Suprapubic skin (tissue), 4 donors: ENCODE measurements around the gene CRYL1. TPM values are rescaled to one million over a fixed set of nuclear protein-coding genes. Genes with fewer than 3 reads are reported as not detected.
"Not testable (repeated sequence)": the region's sequence is repeated elsewhere in the genome, so short reads cannot be mapped to it uniquely, and the experiment has no call there.

Experiments used
- DNase-seq, 2 donors: peaks; one replicate each; pipeline ENCODE4 v3.0.0-alpha.2; 2019; ENCODE audit warnings: low spot score in 2 of 2
- H3K27ac ChIP-seq: fragments of 200-600 bp; sonication (generic); one replicate; pipeline ENCODE4 v1.5.1; 2019
- H3K27me3 ChIP-seq: fragments of 200-600 bp; sonication (generic); one replicate; pipeline ENCODE4 v1.5.1; 2019
- H3K36me3 ChIP-seq: fragments of 200-600 bp; sonication (generic); one replicate; pipeline ENCODE4 v1.5.1; 2019
- H3K4me1 ChIP-seq: fragments of 200-600 bp; sonication (generic); one replicate; pipeline ENCODE4 v1.5.1; 2019
- H3K4me3 ChIP-seq: fragments of 200-600 bp; sonication (generic); one replicate; pipeline ENCODE4 v1.5.1; 2019; ENCODE audit warnings: mild to moderate bottlenecking
- H3K9me3 ChIP-seq: fragments of 200-600 bp; sonication (generic); one replicate; pipeline ENCODE4 v1.5.1; 2019
- EP300 ChIP-seq: sonication (generic); formaldehyde crosslinking; IDR thresholded peaks from one replicate; pipeline ENCODE4 v1.6.1; 2017; ENCODE audit warnings: antibody characterized with exemption
- POLR2A ChIP-seq, 2 donors: fragments of 450-650 bp; IDR thresholded peaks; one replicate each; pipeline ENCODE4 v1.6.1; 2017; ENCODE audit warnings: antibody characterized with exemption in 2 of 2, mild to moderate bottlenecking in 2 of 2, moderate library complexity in 2 of 2
- POLR2AphosphoS5 ChIP-seq, 3 donors: sonication (generic); formaldehyde crosslinking; IDR thresholded peaks; one replicate each; pipeline ENCODE4 v1.6.1; 2017; ENCODE audit warnings: antibody characterized with exemption in 3 of 3
- WGBS: methylation state at CpG from one replicate; pipeline ENCODE4 v1.1.5; 2018; 5-methylcytosine and 5-hydroxymethylcytosine counted together
- total RNA-seq, 4 donors: library from RNA; depleted of rRNA; stranded (reverse); fragments of >200 nt; gene quantifications; one replicate each; pipeline ENCODE4 v1.1.0, GENCODE V29; 2016
- TF ChIP-seq, protein P1 (sequence below), 2 donors: fragments of 200-600 bp in 1 of 2; fragments of 450-650 bp in 1 of 2; sonication (generic) in 1 of 2; IDR thresholded peaks; one replicate each; pipeline ENCODE4 v1.5.1; 2016 to 2019; ENCODE audit warnings: antibody characterized with exemption in 2 of 2, mild to moderate bottlenecking in 1 of 2, moderate library complexity in 1 of 2

The CRYL1 gene
- total RNA-seq, 4 donors from 2014 or later = 15.9 to 20.1 (median 18.4) TPM

DNA sequence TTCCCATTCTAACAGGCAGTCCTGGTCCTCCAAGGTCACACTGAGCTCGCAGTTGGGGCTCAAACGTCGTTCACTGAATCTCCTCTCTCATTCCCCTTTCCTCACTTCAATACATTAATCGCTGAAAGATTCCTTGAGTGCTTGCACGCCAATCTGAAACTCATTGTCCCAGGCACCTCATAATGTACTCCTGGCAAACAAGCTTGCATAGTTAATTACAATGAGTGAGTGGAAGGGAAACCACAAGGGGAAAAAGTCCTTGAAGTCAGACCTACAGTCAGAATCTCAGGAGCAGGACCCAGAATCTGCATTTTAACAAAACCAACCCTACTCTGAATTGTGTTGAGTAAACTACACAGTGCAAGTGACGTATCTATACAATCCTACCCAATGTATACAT is 86.9 kb downstream of the CRYL1 start:
- TF ChIP-seq POLR2AphosphoS5 (IDR thresholded peaks at IDR 0.05) (no peak), EP300 (no peak), POLR2A (IDR thresholded peaks at IDR 0.05) (no peak)
- TF ChIP-seq, protein P1, sequence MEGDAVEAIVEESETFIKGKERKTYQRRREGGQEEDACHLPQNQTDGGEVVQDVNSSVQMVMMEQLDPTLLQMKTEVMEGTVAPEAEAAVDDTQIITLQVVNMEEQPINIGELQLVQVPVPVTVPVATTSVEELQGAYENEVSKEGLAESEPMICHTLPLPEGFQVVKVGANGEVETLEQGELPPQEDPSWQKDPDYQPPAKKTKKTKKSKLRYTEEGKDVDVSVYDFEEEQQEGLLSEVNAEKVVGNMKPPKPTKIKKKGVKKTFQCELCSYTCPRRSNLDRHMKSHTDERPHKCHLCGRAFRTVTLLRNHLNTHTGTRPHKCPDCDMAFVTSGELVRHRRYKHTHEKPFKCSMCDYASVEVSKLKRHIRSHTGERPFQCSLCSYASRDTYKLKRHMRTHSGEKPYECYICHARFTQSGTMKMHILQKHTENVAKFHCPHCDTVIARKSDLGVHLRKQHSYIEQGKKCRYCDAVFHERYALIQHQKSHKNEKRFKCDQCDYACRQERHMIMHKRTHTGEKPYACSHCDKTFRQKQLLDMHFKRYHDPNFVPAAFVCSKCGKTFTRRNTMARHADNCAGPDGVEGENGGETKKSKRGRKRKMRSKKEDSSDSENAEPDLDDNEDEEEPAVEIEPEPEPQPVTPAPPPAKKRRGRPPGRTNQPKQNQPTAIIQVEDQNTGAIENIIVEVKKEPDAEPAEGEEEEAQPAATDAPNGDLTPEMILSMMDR (IDR thresholded peaks at IDR 0.05) = no peak
- Histone ChIP-seq H3K4me3 (no peak overlapping the region), H3K4me1 (peaks cover 4% of the 10 kb centered on the region), H3K36me3 (no peaks in the 10 kb centered on the region), H3K27ac (no peak overlapping the region), H3K27me3 (no peaks in the 10 kb centered on the region), H3K9me3 (no peaks in the 10 kb centered on the region)
- WGBS = 89% methylated on average over 6 of the region's 6 CpGs
- DNase-seq = no peak

GRCh38 chr13:20436505-20436904 is 89.2 kb downstream of the CRYL1 start:
- Histone ChIP-seq H3K4me3 (no peak overlapping the region), H3K27me3 (no peaks in the 10 kb centered on the region), H3K9me3 (no peaks in the 10 kb centered on the region), H3K27ac (no peak overlapping the region), H3K4me1 (peaks cover 4% of the 10 kb centered on the region), H3K36me3 (no peaks in the 10 kb centered on the region)
- no peak for DNase-seq
- 89% methylated on average over 10 of the region's 10 CpGs for WGBS
- TF ChIP-seq POLR2A (IDR thresholded peaks at IDR 0.05) = no peak
- TF ChIP-seq POLR2AphosphoS5 (IDR thresholded peaks at IDR 0.05) = no peak
- TF ChIP-seq EP300 = no peak
- TF ChIP-seq, protein P1 (IDR thresholded peaks at IDR 0.05) = no peak

DNA sequence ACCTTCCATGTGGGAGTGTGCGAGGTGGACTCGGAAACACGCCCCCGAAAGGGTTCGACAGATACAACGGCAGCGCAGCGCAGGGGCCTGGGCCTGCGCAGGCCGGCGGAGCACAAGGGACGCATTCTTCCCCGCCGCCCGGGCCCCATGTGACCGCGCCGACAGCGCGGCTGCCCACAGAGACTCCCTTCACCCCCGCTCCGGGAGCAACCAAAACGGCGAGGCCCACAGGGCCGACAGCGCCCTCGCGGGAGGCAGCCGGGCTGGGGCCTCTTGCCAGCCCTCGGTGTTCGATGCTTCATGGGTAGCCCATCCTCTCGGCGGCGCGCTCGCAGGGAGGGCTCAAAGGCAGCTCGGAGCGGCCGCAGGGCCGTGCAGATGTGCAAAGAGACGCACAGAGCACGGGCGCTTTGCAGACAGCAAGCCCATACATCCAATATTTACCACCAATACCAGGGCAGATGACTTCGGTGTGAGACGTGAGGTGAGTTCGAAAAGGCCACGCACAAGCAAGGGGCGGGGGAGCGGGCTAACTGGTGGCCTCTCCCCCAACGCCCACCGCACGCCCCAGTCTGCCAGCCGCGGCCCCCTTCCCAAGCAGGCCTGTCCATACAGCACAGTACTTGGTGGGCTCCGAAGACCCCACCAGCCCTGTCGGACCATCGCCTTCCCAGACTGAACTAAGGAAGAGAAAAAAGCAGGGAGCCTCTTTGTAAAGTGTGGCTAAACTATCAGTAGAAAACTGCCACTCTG is 89.9 kb downstream of the CRYL1 start:
- H3K27ac ChIP-seq = no peak overlapping the region
- TF ChIP-seq EP300 = no peak
- TF ChIP-seq, protein P1 (IDR thresholded peaks at IDR 0.05) = no peak
- TF ChIP-seq POLR2A (IDR thresholded peaks at IDR 0.05) = no peak
- TF ChIP-seq POLR2AphosphoS5 (IDR thresholded peaks at IDR 0.05) = no peak
- WGBS = 86% methylated on average over 25 of the region's 57 CpGs
- H3K4me1 ChIP-seq = no peaks in the 10 kb centered on the region
- no peaks in the 10 kb centered on the region for H3K9me3 ChIP-seq
- no peaks in the 10 kb centered on the region for H3K27me3 ChIP-seq
- DNase-seq = no peak
- H3K36me3 ChIP-seq = peaks cover 6% of the 10 kb centered on the region
- H3K4me3 ChIP-seq = no peak overlapping the region

DNA sequence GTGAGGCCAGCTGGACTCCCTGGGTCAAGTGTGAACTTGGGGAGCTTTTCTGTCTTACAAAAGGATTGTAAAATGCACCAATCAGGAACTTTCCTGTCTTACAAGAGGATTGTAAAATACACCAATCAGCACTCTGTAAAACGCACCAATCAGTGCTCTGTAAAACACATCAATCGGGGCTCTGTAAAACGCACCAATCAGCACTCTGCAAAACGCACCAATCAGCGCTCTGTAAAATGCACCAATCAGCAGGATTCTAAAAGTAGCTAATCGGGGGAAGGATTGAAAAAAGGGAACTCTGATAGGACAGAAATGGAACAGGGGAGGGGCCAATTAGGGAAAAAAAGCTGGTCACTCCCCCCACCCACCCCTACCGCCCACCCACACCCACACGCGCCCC is 91.4 kb downstream of the CRYL1 start:
- 84% methylated on average over 9 of the region's 9 CpGs for WGBS
- H3K27ac ChIP-seq, H3K4me1 ChIP-seq, H3K27me3 ChIP-seq, H3K9me3 ChIP-seq, H3K4me3 ChIP-seq, DNase-seq, H3K36me3 ChIP-seq: not testable (repeated sequence)

GRCh38 chr13:20431687-20432384 is 93.8 kb downstream of the CRYL1 start:
- TF ChIP-seq POLR2AphosphoS5 (IDR thresholded peaks at IDR 0.05) (no peak), EP300 (no peak), POLR2A (IDR thresholded peaks at IDR 0.05) (no peak)
- TF ChIP-seq, protein P1 (IDR thresholded peaks at IDR 0.05) = no peak
- Histone ChIP-seq H3K36me3 (peaks cover 6% of the 10 kb centered on the region), H3K27ac (no peak overlapping the region), H3K4me1 (no peaks in the 10 kb centered on the region), H3K9me3 (no peaks in the 10 kb centered on the region), H3K4me3 (no peak overlapping the region), H3K27me3 (no peaks in the 10 kb centered on the region)
- 88% methylated on average over 14 of the region's 15 CpGs for WGBS
- DNase-seq = no peak
